NCI-H1694 treated with DMSO at 0.1 percent for 48 hours (cell line): ENCODE data around the gene TLR4.

Source experiments
- DNase-seq: peaks from one replicate; lab custom pipeline; 2025; lab: John Stamatoyannopoulos, UW

The TLR4 gene

DNA sequence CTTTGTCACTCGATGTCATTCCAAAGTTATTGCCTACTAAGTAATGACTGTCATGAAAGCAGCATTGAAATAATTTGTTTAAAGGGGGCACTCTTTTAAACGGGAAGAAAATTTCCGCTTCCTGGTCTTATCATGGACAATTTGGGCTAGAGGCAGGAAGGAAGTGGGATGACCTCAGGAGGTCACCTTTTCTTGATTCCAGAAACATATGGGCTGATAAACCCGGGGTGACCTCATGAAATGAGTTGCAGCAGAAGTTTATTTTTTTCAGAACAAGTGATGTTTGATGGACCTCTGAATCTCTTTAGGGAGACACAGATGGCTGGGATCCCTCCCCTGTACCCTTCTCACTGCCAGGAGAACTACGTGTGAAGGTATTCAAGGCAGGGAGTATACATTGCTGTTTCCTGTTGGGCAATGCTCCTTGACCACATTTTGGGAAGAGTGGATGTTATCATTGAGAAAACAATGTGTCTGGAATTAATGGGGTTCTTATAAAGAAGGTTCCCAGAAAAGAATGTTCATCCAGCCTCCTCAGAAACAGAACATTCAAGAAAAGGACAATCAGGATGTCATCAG is 11.3 kb downstream of the TLR4 start:
- no peak for DNase-seq

GRCh38 chr9:117718085-117718484 is 13.9 kb downstream of the TLR4 start:
- no peak for DNase-seq

- DNase-seq: no peak
Measured at GRCh38 chr9:117718701-117719100, 14.5 kb downstream of the TLR4 start.

GRCh38 chr9:117719161-117719920 is 15.1 kb downstream of the TLR4 start:
- DNase-seq: no peak

DNA sequence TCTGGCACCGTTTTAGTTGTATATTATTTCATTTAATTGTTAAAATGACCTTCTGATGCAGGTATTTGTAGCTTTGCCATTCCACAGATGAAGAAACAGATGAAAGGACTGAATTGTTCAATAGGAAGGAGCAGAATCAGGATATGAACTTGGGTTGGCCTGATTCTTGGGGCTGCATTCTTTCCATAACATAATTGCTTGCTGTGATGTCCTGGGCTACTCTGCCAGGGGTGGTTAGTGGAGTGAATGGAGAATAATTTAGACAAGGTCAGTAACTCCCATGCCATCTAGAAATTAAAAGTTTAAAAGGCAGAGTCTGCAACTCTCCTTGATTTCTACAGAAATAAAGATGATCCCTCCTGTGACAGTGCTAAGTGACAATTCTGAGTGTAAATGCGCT is 15.9 kb downstream of the TLR4 start:
- DNase-seq: no peak

DNA sequence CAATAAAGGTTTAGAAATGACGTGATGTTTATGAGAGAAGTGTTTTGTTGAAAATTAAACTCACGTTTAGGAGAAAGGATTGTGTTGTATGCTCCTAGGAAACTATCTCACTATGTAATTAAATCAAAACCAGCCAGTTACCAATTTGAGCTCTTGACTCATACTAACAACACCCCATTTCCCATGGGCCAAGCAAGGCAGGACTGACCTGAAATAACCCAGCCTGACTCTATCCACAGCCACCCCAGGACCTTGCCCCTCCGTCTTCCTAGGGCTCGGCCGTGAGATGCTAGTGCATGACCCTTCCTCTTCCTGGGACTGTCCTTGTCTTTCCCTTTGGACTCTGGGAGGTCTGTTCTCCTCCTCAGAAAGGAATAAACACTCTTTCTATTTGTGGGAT is 16.4 kb downstream of the TLR4 start:
- no peak for DNase-seq

DNA sequence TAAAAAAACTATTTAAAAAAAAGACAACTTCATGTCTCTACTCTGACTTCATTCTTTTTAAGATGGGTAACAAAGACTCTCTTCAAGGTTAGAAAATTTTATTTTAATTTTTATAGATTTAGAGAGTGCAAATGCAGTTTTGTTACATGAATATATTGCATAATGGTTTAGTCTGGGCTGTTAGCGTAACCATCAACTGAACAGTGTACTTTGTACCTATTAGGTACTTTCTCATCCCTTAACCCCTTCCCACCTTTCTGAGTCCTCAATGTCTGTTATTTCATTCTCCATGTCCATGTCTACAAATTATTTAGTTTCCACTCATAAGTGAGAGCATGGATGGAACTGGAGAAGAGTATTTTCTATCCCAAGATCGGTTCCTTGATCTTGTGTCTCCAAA is 16.8 kb downstream of the TLR4 start:
- DNase-seq: no peak

DNA sequence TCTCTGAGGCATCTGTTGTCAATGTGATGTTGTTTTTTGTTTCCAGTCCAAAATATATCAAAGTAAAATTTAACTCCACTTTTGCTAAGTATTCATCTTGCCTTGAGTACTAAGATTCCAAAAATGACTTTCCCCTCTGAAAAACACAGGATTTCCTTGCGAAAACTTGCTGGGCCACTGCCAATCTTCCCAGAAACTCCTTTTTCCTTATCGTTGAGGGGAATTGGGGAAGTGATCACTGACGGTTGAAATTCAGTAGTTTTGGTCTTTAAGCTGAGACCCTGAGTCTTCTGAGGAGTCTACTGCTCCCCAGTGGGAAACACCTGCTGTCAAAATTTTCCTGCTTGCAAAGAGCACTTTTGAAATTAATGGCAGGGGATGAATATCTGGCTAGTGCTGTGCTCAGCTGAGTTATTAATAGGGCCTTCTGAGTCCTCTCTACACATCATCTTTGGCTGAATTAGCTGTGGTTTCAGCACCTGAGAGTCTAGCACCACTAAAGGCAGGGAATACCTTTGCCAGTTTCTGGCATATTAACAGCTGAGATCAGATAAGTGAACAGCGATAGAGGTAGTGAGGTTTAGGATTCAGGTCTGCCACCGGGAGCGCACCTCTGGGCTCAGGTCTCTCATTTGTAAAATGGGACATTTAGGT is 18.0 kb downstream of the TLR4 start:
- no peak for DNase-seq

DNA sequence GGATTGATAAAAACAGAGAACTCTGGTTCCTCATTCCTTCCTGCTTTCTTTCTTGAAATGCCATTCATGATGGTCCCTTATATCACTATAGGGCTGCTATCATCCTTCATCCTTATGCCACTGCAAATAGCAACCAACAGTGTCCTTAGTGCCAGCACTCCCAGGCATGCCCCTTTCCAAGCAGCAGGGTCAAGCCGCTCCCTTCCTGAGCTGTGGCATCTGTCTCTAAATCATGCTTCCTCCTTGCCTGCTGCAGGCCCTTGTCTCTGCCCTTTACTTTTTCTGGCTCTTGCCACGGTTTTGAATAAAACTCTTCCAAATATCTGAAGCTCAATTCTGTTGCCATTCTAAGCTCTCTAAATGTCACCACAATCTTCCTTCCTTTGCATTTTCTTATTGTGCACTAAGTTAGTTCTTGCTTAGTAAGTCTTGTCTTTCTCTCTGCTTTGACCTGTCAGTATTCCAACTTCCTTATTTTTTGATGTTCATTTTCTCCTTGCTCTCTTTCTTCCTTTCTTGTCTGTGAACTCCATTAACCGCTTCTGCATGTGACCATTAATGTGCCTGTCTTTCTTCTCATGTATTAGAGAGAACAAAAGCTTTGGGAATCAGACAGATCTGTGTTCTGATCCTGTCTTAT is 19.9 kb downstream of the TLR4 start:
- no peak for DNase-seq

DNA sequence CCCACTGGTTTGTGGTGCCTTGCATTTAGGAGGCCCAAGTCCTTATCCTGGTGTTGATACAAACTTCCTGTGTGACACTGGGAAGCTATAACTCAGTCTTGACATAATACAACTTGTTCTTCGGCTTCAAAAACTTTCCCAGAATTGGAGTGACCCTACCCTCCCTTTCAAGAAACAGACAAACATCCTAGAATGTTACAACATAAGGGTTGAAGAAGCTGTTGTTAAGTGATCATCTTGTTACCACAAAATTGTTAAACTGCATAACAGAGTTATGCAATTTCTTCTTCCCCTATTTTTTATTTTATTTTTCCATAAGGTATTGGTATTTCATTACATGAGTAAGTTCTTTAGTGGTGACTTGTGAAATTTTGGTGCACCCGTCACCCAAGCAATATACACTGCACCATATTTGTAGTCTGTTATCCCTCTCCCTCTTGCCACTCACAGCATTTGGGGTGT is 21.3 kb downstream of the TLR4 start:
- no peak for DNase-seq

DNA sequence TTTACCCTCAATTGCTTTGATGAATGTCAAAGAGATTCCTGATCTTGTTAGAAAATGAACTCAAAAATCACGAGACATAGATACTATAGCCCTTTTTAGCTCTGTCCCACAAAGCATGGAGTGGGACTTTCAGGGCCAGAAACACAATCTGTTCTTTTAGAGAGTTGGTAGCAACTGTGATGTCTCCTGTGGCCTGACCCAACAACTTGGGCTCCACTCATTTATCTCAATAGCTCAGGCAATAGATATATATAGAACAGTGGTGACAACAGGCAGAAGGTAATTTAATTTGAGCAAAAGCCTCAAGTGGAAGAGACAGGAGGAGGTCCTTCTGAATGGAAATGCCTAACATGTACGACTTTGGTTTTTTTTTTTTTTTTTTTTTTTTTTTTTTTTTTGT is 25.2 kb downstream of the TLR4 start:
- DNase-seq: no peak

DNA sequence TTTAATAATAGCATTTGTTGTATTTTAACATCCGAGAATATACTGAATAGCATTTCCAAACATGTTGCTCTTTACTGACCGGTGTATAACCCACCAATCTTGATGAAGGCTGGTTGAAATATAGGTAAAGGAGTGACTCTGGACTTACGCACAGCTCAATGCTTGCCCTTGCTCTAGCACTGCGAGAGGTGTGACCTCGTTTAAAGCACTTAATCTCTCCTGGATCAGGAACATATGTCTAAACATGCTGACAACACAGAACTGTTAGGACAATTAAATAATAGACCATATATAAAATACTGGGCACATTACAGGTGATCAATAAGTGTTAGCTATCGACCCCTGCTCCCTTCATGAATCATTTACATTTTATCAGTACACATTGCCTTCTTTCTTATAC is 28.3 kb downstream of the TLR4 start:
- DNase-seq: no peak

DNA sequence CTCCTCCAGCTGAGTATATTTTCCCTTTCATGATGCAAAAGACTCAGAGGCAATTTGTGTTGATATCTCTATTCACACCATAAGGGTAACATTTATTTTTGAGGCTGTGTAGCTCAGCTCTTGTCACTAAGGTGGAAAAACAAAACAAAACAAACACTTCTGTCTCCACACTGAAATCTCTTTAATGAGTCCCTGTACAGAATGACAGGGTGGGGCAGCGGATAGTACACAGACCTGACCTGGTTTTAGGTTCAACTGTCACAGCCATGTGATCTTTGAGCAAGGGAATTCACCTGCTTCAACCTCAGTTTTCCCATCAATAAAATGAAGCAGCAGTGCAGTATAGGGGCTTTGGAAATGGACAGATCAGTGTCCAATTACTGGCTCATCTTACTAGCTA is 29.3 kb downstream of the TLR4 start:
- no peak for DNase-seq

GRCh38 chr9:117734082-117734481 is 29.9 kb downstream of the TLR4 start:
- peak; percentile 1 for DNase-seq

GRCh38 chr9:117734523-117735314 is 30.5 kb downstream of the TLR4 start:
- no peak for DNase-seq

DNA sequence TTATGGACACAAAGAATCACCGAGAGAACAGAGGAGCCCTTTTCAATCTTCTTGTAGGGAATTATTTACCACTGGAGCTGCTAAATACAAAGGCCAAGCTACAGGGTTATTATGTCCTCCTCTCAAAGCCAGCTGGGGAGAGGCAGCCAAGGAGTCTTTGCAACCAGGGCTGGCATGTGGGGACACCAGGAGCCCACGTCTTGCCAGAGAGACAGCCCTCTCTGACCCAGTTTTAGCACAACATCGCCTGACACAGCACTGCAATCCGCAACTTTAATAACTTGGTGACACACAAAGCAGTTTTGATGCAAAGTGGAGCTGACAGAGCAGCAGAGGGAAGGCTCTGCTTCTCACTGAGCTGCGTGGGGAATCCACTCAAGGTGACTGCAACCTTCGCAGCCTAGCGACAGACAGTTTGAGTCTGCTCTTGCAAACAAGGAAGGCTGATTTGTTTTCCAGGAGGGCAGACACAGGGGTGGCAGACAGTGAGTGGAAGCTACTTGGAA is 33.6 kb downstream of the TLR4 start:
- DNase-seq: no peak

- no peak for DNase-seq
Measured at GRCh38 chr9:117739206-117739605, 35.0 kb downstream of the TLR4 start.

DNA sequence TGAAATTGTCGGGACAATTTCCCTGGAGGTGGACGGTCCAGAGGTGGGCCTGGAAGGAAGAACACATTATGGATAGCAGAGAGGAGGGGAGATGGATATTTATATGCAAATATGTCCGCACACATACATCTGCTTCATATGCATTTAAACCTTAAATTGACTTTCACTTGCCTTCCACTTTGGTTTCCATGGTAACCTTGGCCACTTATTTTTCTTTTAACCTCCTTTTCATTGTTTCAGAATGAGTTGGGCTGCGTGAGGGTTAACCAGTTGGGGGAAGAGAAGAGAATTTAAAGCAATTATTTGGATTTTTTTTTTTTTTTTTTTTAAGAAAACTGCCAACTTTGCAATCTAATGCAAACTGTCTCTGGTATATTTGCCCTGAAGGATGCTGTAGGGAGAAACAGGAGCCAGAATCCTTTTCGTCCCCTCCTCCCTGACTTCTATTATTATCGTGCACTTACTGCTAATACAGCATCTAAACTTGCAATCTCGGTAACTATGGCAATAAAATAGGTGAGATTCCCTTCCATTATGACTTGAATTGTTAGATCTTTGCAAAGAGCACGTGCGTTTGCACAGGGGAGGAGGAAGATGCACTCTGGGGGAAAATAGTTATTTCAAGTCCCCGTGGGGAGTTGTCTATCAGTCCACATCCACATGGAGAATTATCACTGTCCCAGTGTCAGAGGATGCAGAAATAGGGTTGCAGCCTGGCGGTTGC is 35.6 kb downstream of the TLR4 start:
- DNase-seq: no peak

DNA sequence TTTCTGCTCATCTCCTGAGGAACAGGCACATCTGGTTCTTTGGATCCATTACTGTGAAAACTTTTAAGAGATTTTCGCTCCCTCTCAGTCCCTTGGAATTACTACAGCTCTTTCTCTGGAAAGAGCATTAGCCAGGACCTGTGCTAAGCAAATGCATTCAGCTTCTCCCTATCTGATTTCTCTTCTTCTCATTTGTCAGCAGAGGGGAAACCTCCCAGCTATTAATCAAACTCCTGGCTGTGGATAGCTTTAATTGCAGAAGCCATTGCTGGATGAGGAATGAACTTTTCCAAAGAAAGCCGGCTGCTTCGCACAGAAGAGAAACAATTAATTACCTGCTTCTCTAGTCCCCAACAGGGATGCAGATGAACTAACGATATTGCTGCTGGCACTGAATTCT is 37.9 kb downstream of the TLR4 start:
- DNase-seq: no peak

- no peak for DNase-seq
Measured at GRCh38 chr9:117744369-117744768, 40.2 kb downstream of the TLR4 start.

DNA sequence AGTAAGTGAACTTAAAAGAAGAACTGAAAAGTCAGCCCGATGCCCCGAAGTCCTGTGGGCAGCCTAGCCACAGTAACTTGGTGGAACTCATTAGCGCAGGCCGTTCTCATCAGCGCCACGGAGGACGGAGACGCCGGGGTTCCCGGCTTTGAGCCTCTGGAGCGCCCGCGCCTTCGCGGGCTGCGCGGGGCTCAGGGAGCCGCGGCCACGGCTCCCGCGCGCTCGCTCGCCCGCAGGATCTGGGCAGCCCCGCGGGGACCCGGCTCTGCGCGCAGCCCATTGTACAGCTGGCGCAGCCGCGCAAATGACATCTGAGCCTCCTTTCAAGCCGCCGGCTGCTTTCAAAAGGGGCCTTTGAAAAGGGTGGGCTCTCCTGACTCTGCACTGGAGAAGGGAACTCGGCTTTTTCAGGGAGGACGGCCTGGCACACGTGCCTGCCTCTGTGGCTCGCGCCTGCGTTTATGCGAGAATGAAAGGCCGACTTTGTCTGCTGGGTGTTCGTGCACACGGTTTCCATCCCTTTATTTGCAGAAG is 40.7 kb downstream of the TLR4 start:
- DNase-seq: no peak
